GM23248 (cell line): Measurements from ENCODE around the gene TAMALIN. TPM values are rescaled to one million over a fixed set of nuclear protein-coding genes. Genes with fewer than 3 reads are reported as not detected.

Source experiments
- DNase-seq: peaks from one replicate; pipeline ENCODE4 v3.0.0-alpha.2; 2015
- H2AFZ ChIP-seq: fragments of 200-600 bp; sonication (generic); 2 replicates; pipeline ENCODE4 v1.6.1; 2016; ENCODE audit warnings: antibody characterized with exemption
- H3F3A ChIP-seq: fragments of 200-600 bp; sonication (generic); 2 replicates; pipeline ENCODE4 v1.6.1; 2016; ENCODE audit warnings: mild to moderate bottlenecking, antibody characterized with exemption, mixed run types; ENCODE audit not compliant: insufficient read depth
- H3K27ac ChIP-seq: fragments of 200-600 bp; sonication (generic); 2 replicates; pipeline ENCODE4 v1.5.1; 2016; ENCODE audit warnings: mild to moderate bottlenecking
- H3K27me3 ChIP-seq: fragments of 200-600 bp; sonication (generic); replicated peaks from 2 replicates; pipeline ENCODE4 v1.6.1; 2016; ENCODE audit warnings: mild to moderate bottlenecking; ENCODE audit not compliant: insufficient read depth
- H3K36me3 ChIP-seq: fragments of 200-600 bp; sonication (generic); 2 replicates; pipeline ENCODE4 v1.6.1; 2016; ENCODE audit warnings: low read depth, mild to moderate bottlenecking
- H3K4me1 ChIP-seq: fragments of 200-600 bp; sonication (generic); 2 replicates; pipeline ENCODE4 v1.6.1; 2016; ENCODE audit warnings: mild to moderate bottlenecking; ENCODE audit not compliant: insufficient read depth
- H3K4me2 ChIP-seq: fragments of 200-600 bp; sonication (generic); one replicate; pipeline ENCODE4 v1.6.1; 2016; ENCODE audit warnings: mild to moderate bottlenecking; ENCODE audit not compliant: unreplicated experiment
- H3K4me3 ChIP-seq: fragments of 200-600 bp; sonication (generic); 2 replicates; pipeline ENCODE4 v1.5.1; 2016; ENCODE audit warnings: mild to moderate bottlenecking
- H3K79me2 ChIP-seq: fragments of 200-600 bp; sonication (generic); 2 replicates; pipeline ENCODE4 v1.6.1; 2016; ENCODE audit warnings: mild to moderate bottlenecking; ENCODE audit not compliant: insufficient read depth
- H3K9ac ChIP-seq: fragments of 200-600 bp; sonication (generic); 2 replicates; pipeline ENCODE4 v1.6.1; 2016; ENCODE audit warnings: mild to moderate bottlenecking
- H3K9me2 ChIP-seq: fragments of 200-600 bp; sonication (generic); 2 replicates; pipeline ENCODE4 v1.6.1; 2016; ENCODE audit warnings: mixed run types, mild to moderate bottlenecking, moderate library complexity; ENCODE audit not compliant: insufficient read depth
- H3K9me3 ChIP-seq: fragments of 200-600 bp; sonication (generic); one replicate; pipeline ENCODE4 v1.6.1; 2017; ENCODE audit warnings: low read depth
- H4K20me1 ChIP-seq: fragments of 200-600 bp; sonication (generic); 2 replicates; pipeline ENCODE4 v1.6.0; 2016; ENCODE audit not compliant: insufficient read depth
- EZH2 ChIP-seq: fragments of 200-600 bp; sonication (generic); IDR thresholded peaks from 2 replicates; pipeline ENCODE4 v1.6.1; 2018; ENCODE audit warnings: antibody characterized with exemption, mild to moderate bottlenecking; ENCODE audit not compliant: insufficient read depth, poor library complexity, severe bottlenecking
- EZH2phosphoT487 ChIP-seq: fragments of 200-600 bp; sonication (generic); IDR thresholded peaks from 2 replicates; pipeline ENCODE4 v1.6.1; 2018; ENCODE audit warnings: antibody characterized with exemption, moderate library complexity, mild to moderate bottlenecking, low read depth; ENCODE audit not compliant: insufficient read depth
- WGBS, 2 experiments: methylation state at CpG; one replicate each; pipeline ENCODE4 v1.1.6; 2015 to 2017; ENCODE audit warnings: low lambda C conversion rate in 2 of 2, low coverage in 1 of 2; ENCODE audit errors: missing lambda C conversion rate in 2 of 2; 5-methylcytosine and 5-hydroxymethylcytosine counted together
- in situ Hi-C: fragments of 300-500 bp; cut with MboI; formaldehyde crosslinking; loops from 2 replicates; pipeline ENCODE4 v1.15.0; 2020
- polyA plus RNA-seq: library from polyadenylated mRNA; unstranded; fragments of >200 nt; fragmentation: Nextera tagmentation; extraction: Ambion mirVana; gene quantifications from 2 replicates; pipeline ENCODE4 v1.2.1, GENCODE V29; 2016
- total RNA-seq: library from RNA; depleted of rRNA; stranded (reverse); fragments of >200 nt; shearing (Covaris generic); gene quantifications from 2 replicates; pipeline ENCODE4 v1.2.3, GENCODE V29; 2014

Gene TAMALIN
- total and polyA plus RNA-seq, 2 experiments from 2014 or later, result 2.2 TPM; not detected in 1

GRCh38 chr12:52041035-52041434 is 34.3 kb downstream of the TAMALIN start:
- no peak overlapping the region for H3K27ac ChIP-seq
- no peak for DNase-seq
- no peak overlapping the region for H2AFZ ChIP-seq
- H3K9ac ChIP-seq, result no peak overlapping the region
- peaks cover 23% of the 10 kb centered on the region for H3K4me1 ChIP-seq
- no peak for TF ChIP-seq EZH2
- no peak for TF ChIP-seq EZH2phosphoT487
- no peak overlapping the region for H3K4me2 ChIP-seq
- H3K4me3 ChIP-seq, result no peak overlapping the region
- no peaks in the 10 kb centered on the region for H3K9me2 ChIP-seq
- in situ Hi-C loops, result no loop called here
- H4K20me1 ChIP-seq, result no peaks in the 10 kb centered on the region
- H3K9me3 ChIP-seq, result no peaks in the 10 kb centered on the region
- H3F3A ChIP-seq, result peaks cover 27% of the 10 kb centered on the region; the same call in 1 of the 2 replicates
- H3K36me3 ChIP-seq, result no peaks in the 10 kb centered on the region
- 76 to 84% methylated on average over 3 of the region's 3 CpGs for WGBS, 2 experiments
- peaks cover 6% of the 10 kb centered on the region for H3K79me2 ChIP-seq
- no peaks in the 10 kb centered on the region for H3K27me3 ChIP-seq

DNA sequence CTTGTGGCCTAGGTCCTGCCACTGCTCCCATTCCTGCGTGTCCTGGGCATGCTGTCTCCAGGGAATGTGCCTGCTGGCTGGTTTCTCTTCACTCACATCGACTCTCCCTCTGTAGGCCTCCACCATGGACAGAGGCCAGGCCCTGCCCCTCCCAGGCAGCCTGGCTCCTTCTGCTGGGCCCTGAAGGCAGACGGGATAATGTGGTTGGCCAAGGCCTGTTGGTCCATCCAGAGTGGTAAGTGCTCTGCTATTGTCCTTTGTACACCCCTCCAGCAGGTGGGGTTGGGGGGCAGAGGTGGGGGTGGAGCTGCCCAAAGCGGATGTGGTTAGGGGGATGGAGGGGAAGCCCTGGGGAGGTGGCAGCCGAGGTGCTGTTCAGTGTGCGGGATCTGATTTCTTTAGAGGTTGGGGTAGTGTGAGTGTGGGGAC is 35.0 kb downstream of the TAMALIN start:
- Histone ChIP-seq H2AFZ (no peak overlapping the region), H3K36me3 (no peaks in the 10 kb centered on the region), H4K20me1 (no peaks in the 10 kb centered on the region), H3K27ac (no peak overlapping the region), H3K4me3 (no peak overlapping the region), H3K79me2 (peaks cover 6% of the 10 kb centered on the region), H3K4me1 (peaks cover 23% of the 10 kb centered on the region), H3K9ac (no peak overlapping the region), H3K9me2 (no peaks in the 10 kb centered on the region), H3K9me3 (no peaks in the 10 kb centered on the region), H3K4me2 (no peak overlapping the region), H3K27me3 (no peaks in the 10 kb centered on the region), H3F3A (peaks cover 27% of the 10 kb centered on the region; the same call in 1 of the 2 replicates)
- TF ChIP-seq EZH2, result no peak
- TF ChIP-seq EZH2phosphoT487, result no peak
- DNase-seq, result peak; percentile 73
- 58 to 70% methylated on average over 5 to 6 of the region's 6 CpGs for WGBS, 2 experiments
- in situ Hi-C loops, result no loop called here

DNA sequence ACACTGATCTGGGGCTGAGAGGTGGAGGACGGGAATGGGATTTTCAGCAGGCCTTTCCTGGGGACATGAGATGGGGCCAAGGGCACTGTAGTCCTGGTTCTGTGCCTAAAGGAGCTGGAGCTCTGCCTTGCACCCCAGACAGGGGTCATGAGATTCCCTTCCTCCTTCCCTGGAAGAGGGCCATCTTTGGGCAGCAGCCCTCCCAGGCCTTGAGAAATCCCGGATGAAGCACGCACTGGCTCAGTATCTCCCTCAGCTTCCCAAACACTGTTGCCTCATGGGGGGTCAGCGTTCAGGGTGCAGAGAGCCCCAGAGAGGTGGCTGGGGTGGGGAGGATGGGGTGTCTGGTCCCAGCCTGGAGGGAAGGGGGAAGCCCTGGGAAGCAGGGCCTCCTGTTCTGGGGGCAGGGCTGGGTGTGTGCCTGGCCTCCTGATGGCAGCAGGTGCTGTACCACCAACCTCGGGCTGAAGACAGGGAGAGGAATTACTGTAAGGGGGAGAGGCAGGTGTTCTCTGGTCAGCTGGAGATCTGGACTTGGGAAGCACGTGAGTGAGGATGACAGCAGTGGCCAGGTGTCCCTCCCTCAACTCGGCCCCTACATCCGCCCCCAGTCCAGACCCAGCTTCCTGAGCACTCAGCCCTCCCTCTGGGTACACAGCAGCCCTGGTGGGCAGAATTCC is 36.1 kb downstream of the TAMALIN start:
- TF ChIP-seq EZH2phosphoT487 (no peak), EZH2 (no peak)
- no peaks in the 10 kb centered on the region for H4K20me1 ChIP-seq
- no peak overlapping the region for H3K9ac ChIP-seq
- H3K4me3 ChIP-seq, result no peak overlapping the region
- peaks cover 27% of the 10 kb centered on the region; the same call in 1 of the 2 replicates for H3F3A ChIP-seq
- no peak overlapping the region for H3K4me2 ChIP-seq
- no peaks in the 10 kb centered on the region for H3K9me2 ChIP-seq
- H3K27me3 ChIP-seq, result no peaks in the 10 kb centered on the region
- H3K9me3 ChIP-seq, result no peaks in the 10 kb centered on the region
- 65 to 75% methylated on average over 8 of the region's 8 CpGs for WGBS, 2 experiments
- peaks cover 6% of the 10 kb centered on the region for H3K79me2 ChIP-seq
- no peak for DNase-seq
- in situ Hi-C loops, result no loop called here
- H3K27ac ChIP-seq, result peak overlapping the region; percentile 98; the same call in 1 of the 2 replicates
- H2AFZ ChIP-seq, result no peak overlapping the region
- peaks cover 23% of the 10 kb centered on the region for H3K4me1 ChIP-seq
- no peaks in the 10 kb centered on the region for H3K36me3 ChIP-seq

DNA sequence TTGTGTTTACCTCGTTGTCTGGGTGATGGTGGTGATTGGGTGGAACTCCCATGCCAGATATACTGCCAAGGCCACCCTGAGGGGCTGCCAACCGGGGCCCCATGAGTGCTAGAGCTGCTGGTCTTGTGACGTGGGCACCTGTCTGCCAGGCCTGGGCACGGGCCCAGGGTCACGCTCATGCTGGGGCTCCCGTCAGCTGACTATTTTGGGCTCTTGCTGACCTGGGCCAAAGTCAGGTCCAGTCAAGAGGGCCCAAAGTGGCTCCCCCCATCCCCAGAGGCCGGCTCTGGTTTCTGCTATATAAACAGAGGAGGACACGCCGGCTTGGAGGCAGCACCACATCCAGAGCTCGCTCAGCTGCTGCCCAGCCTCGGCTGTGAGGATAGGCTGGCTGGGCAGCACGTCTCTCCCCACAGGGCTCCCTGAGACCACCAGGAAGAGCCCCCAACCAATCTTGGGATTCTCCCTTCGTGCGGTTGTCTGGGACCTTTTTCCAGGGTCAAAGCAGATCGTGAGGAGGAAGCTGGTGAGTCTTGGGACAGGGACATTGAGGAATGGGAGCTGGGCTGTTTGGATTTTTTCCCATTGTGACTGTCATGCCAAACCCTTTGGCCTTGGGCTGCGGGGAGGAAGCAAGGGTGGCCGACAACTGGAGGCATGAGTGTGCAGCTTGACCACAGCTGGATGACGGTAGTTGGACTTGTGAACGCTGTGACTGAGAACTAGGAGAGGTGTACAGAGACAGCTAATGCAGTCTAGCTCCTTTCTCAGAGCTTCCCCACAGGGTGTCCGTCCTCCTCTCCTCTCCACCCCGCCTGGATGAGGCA is 36.9 kb downstream of the TAMALIN start:
- H3K4me2 ChIP-seq, result peak overlapping the region; percentile 65
- 52 to 59% methylated on average over 17 to 21 of the region's 21 CpGs for WGBS, 2 experiments
- peaks cover 6% of the 10 kb centered on the region for H3K79me2 ChIP-seq
- in situ Hi-C loops, result no loop called here
- no peak overlapping the region for H3K4me3 ChIP-seq
- H3K27me3 ChIP-seq, result no peaks in the 10 kb centered on the region
- H3K27ac ChIP-seq, result peak overlapping the region; percentile 98
- no peaks in the 10 kb centered on the region for H4K20me1 ChIP-seq
- no peaks in the 10 kb centered on the region for H3K36me3 ChIP-seq
- TF ChIP-seq EZH2, result no peak
- H3K4me1 ChIP-seq, result peaks cover 19% of the 10 kb centered on the region
- H3K9me2 ChIP-seq, result no peaks in the 10 kb centered on the region
- H2AFZ ChIP-seq, result no peak overlapping the region
- H3K9me3 ChIP-seq, result no peaks in the 10 kb centered on the region
- peak overlapping the region; percentile 87 for H3K9ac ChIP-seq
- peak; percentile 81 for DNase-seq
- peaks cover 22% of the 10 kb centered on the region; the same call in 1 of the 2 replicates for H3F3A ChIP-seq
